ENCODE measurements around the gene FLRT2.

FLRT2 gene

GRCh38 chr14:85581691-85582090 is 51.7 kb downstream of the FLRT2 start:
- TF ChIP-seq ZFX (IDR thresholded peaks at IDR 0.05), result no peak
- TF ChIP-seq, protein P1, sequence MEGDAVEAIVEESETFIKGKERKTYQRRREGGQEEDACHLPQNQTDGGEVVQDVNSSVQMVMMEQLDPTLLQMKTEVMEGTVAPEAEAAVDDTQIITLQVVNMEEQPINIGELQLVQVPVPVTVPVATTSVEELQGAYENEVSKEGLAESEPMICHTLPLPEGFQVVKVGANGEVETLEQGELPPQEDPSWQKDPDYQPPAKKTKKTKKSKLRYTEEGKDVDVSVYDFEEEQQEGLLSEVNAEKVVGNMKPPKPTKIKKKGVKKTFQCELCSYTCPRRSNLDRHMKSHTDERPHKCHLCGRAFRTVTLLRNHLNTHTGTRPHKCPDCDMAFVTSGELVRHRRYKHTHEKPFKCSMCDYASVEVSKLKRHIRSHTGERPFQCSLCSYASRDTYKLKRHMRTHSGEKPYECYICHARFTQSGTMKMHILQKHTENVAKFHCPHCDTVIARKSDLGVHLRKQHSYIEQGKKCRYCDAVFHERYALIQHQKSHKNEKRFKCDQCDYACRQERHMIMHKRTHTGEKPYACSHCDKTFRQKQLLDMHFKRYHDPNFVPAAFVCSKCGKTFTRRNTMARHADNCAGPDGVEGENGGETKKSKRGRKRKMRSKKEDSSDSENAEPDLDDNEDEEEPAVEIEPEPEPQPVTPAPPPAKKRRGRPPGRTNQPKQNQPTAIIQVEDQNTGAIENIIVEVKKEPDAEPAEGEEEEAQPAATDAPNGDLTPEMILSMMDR (conservative IDR thresholded peaks at IDR 0.05), result no peak

GRCh38 chr14:85583380-85583779 is 53.4 kb downstream of the FLRT2 start:
- no peak overlapping the region for H3K27ac ChIP-seq
- TF ChIP-seq ZFX (IDR thresholded peaks at IDR 0.05), result no peak
- TF ChIP-seq, protein P1 (conservative IDR thresholded peaks at IDR 0.05), result no peak

More at GRCh38 chr14:85581691-85582090, 51.7 kb downstream of the FLRT2 start:
- H3K27ac ChIP-seq, result no peak overlapping the region

DNA sequence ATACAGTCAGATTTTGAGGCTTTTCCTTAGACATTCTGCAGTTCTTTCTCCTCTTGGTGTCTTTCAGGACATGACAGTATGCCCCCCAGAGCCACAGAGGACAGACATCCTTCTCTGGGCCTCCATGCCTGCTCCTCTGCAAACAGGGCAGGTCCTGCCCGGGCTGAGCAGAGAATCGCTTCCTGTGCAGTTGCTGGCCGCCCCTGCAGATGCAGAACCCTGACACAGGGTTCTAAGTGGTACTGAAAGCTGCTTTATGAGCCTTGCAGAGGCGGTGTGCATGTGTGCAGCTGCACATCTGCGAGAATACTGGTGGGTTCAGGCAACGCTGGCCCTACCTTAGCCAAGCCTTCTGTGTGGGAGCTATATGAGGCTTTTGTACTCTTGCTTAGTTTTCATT is 54.5 kb downstream of the FLRT2 start:
- TF ChIP-seq, protein P1 (conservative IDR thresholded peaks at IDR 0.05), result no peak
- no peak for TF ChIP-seq ZFX (IDR thresholded peaks at IDR 0.05)
- H3K27ac ChIP-seq, result no peak overlapping the region

- no peak for TF ChIP-seq ZFX (IDR thresholded peaks at IDR 0.05)
- TF ChIP-seq, protein P1 (conservative IDR thresholded peaks at IDR 0.05), result no peak
- H3K27ac ChIP-seq, result no peak overlapping the region; the same call in 1 of the 2 replicates
Measured at GRCh38 chr14:85587151-85587711, 57.3 kb downstream of the FLRT2 start.

- no peak for TF ChIP-seq ZFX (IDR thresholded peaks at IDR 0.05)
- TF ChIP-seq, protein P1 (conservative IDR thresholded peaks at IDR 0.05), result no peak
Measured at GRCh38 chr14:85590784-85591183, 60.8 kb downstream of the FLRT2 start.

DNA sequence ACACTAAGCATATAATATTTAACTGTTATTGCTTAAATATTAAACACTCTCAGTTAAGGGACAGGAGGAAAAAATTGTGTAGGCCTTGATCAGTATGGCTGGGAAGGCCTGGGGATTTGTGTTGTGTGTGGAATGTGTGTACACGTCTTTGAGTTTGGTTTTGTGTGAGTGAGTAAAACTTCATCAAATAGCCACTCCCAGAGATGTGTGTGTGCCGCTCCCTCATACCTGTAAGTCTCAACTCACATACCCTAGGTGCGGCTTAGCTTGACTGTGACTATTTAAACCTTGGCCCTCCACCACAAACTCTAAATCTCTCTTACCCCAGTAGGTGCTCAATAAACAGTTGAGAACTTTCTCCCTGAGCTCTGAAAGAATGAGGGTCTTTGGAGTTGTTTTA is 64.3 kb downstream of the FLRT2 start:
- no peak for TF ChIP-seq ZFX (IDR thresholded peaks at IDR 0.05)
- TF ChIP-seq, protein P1 (conservative IDR thresholded peaks at IDR 0.05), result no peak
- H3K27ac ChIP-seq, result no peak overlapping the region

More at GRCh38 chr14:85590784-85591183, 60.8 kb downstream of the FLRT2 start:
- H3K27ac ChIP-seq, result no peak overlapping the region

DNA sequence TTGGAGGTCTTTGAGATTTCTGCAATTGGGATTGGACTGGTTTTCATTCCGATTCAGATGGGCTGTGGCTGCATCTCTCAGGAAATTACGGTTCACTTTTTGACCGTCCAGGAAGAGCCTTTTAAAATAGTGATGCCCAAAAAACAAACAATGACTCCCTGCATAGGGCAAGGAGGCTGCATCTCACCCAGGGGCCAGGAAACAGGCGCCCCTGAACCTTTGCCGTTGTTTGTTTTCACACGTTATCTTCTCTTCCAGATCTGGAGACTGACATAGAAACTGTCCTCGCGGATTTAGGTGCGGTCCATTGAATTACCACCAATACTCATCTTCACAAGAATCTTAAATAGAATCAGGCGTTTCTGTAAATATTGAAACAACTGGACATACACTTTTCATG is 66.0 kb downstream of the FLRT2 start:
- TF ChIP-seq, protein P1 (conservative IDR thresholded peaks at IDR 0.05), result no peak
- no peak for TF ChIP-seq ZFX (IDR thresholded peaks at IDR 0.05)
- H3K27ac ChIP-seq, result no peak overlapping the region

All from C4-2B (cell line).